HG03025 (cell line): ENCODE measurements around the gene RARA.
A peak's percentile ranks its signal among the peaks of the same experiment; 100 is the strongest.

Experiments used
- ATAC-seq: cut with Tn5 transposase; IDR thresholded peaks from one replicate; pipeline ENCODE4 v1.9.1; 2021; ENCODE audit warnings: mild to moderate bottlenecking, moderate library complexity; ENCODE audit not compliant: unreplicated experiment, low FRiP score

RARA gene

DNA sequence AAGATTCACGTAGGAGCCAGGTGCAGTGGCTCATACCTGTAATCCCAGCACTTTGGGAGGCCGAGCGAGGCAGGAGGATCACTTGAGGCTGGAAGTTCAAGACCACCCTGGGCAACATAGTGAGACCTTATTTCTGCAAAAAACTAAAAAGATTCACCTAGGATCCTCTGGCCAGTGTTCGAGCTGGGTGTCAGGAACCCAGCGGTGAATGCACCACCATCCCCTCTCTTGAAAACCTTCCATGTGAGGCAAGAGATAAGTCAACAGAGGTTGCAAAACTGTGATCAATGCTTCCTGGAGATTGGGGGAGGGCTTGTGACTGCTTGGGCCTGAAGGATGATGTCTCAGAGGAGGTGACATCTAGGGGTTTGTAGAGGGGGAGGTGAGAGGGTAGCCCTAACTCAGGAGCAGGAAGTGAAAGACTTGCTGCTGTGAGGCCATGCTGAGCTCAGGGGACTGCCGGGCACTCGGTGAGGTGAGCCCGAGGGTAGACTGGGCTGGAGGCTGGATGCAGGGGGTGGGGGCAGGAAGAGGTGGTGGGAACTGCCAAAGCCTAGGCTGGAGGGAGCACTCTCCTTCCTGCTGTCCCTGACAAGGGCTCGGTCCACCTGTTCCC lies 43.9 kb downstream of the RARA start:
- no peak for ATAC-seq

DNA sequence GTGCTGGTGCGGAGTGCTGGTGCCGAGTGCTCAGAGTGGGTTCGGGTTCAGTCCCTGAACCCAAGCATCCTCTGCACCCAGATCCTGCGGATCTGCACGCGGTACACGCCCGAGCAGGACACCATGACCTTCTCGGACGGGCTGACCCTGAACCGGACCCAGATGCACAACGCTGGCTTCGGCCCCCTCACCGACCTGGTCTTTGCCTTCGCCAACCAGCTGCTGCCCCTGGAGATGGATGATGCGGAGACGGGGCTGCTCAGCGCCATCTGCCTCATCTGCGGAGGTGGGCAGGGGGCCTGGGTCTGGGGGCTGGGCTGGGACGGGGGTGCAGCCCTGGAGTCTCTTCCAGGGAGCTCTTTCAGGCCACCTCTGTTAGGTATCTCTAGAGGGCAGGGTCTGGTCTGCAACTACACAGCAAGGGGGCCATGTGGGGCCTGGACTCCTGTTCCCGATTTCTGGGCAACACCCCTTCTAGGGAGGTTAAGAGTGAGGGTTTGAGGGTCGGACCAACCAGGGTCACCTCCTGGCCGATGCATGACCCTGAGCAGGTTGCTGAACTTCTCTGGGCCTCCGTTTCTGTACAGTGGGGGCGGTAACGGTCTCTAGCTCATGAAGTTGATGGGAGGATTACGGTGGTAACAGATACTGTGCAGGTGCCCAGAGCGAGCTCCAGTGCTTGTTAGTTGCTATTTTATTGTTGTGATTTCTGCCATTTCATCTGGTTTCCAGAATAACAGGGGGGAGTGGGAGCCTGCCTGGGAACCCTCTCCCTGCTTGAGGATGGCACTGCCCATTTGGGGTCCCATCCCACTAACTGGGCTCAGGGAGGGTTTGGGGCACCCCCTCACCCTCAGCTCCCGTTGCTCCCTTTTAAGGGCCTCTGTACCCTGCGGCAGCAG lies 45.5 kb downstream of the RARA start:
- no peak for ATAC-seq

DNA sequence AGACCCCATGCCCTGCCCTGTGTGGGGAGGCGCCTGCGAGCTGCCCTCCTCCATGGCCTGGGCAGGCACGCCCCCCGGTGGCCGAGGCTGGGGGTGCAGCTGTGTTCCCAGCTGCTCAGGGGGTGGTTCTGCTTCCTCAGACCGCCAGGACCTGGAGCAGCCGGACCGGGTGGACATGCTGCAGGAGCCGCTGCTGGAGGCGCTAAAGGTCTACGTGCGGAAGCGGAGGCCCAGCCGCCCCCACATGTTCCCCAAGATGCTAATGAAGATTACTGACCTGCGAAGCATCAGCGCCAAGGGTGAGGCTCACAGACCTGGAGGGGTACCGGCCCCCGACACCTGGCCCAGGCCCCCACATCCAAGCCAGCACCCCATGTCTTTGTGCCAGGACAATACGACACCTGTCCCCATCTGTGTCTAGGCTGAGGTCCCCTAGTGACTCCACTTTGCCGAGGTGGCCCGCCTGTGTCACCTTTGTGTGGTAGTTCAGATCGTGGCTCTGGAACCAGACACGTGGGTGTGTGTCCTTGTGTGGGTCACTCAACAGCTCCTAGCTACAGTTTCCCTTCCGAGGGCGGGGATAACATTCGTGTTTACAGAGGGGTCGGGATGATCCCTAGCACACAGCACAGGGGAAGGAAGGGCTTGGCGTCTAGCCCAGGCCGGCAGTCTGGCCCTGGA lies 46.3 kb downstream of the RARA start:
- ATAC-seq = no peak

GRCh38 chr17:40355804-40356758 lies 47.1 kb downstream of the RARA start:
- ATAC-seq = no peak

GRCh38 chr17:40356990-40357881 lies 48.3 kb downstream of the RARA start:
- ATAC-seq = no peak

DNA sequence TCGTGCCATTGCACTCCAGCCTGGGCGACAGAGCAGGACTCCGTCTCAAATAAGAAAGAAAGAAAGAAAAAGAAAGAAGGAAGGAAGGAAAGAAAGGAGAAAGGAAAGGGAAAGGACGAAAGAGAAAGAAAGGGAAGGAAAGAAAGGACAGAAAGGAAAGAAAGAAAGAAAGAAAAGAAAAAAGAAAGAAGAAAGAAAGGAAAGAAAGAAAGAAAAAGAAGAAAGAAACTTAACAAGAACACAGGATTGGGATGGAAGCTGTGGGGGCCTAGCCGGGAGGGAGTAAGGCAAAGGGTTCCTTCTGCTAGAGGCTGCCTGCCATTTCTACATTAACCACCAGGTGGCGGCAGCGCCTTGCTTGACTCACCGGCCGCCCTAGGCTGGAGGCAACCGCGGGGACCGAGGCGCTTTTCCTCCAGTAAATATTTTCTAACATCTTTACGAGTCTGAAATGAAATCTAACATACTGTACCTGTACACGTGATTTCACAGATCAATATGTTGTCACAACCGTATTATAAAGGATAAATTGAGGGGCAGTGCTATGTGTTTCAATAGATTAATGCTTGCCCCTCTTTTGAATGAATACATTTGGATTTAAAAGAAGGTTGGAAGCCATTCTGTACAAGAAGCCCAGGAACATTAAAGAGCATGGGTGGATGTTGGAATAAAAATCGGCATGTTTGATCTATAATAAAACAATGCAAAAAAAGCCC lies 49.5 kb downstream of the RARA start:
- no peak for ATAC-seq

- ATAC-seq = no peak
Measured at GRCh38 chr17:40360091-40360490, 51.1 kb downstream of the RARA start.

GRCh38 chr17:40361063-40361924 lies 52.3 kb downstream of the RARA start:
- ATAC-seq = no peak

- ATAC-seq = no peak
Measured at GRCh38 chr17:40361925-40362695, 53.1 kb downstream of the RARA start.

DNA sequence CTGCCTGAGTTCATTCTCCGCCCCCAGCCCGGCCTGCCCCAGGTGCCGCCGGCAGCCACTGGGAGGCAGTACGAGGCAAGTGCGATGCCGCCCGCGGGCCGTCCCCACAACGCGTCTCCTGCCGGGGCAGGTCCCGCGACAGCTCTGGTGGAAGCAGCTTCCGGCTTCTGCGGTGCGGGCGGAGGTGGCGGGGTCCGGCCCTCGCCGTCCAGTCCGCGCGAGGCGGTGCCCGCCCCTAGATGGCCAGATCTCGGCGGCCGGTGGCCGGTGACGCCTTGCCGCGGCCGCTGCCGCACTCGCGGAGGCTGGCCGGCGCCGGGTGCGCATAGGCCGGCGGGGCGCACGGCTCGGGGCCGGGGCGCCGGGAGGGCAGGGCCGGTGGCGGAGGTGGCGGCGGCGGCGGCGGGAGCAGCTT lies 53.7 kb downstream of the RARA start:
- ATAC-seq = peak; percentile 62

DNA sequence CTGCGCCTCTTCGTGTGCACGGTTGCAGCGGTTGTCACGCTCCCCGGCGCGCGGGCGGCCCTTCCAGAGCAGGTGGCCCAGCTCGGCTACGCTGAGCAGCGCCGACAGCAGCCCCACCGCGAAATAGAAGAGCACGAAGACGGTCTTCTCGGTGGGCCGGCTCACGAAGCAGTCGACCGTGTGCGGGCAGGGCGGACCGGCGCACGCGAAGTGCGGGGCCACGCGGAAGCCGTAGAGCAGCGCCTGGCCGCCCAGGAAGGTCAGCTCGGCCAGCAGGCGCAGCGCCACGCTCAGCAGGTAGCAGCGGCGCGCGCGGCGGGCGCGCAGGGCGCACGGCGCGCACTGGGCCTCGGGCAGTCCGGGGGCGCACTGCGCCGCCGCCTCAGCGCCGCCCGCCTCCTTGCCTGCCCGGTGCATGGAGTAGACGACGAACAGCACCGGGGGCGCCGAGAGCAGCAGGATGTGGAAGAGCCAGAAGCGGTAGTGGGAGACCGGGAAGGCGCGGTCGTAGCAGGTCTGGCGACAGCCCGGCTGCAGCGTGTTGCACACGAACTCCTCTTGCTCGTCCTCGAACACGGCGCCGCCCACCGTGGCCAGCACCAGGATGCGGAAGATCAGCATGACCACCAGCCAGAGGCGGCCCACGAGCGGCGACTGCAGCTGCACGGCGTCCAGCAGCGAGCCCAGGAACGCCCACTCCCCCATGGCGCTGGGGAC lies 54.3 kb downstream of the RARA start:
- peak; percentile 8 for ATAC-seq

- ATAC-seq = no peak
Measured at GRCh38 chr17:40364121-40364861, 55.3 kb downstream of the RARA start, which contains the start of gene GJD3. GJD3 (minus strand) TSS chr17:40364737; CDS start chr17:40363815, 922 bp downstream.

- ATAC-seq = no peak
Measured at GRCh38 chr17:40364906-40365305, 55.9 kb downstream of the RARA start.

DNA sequence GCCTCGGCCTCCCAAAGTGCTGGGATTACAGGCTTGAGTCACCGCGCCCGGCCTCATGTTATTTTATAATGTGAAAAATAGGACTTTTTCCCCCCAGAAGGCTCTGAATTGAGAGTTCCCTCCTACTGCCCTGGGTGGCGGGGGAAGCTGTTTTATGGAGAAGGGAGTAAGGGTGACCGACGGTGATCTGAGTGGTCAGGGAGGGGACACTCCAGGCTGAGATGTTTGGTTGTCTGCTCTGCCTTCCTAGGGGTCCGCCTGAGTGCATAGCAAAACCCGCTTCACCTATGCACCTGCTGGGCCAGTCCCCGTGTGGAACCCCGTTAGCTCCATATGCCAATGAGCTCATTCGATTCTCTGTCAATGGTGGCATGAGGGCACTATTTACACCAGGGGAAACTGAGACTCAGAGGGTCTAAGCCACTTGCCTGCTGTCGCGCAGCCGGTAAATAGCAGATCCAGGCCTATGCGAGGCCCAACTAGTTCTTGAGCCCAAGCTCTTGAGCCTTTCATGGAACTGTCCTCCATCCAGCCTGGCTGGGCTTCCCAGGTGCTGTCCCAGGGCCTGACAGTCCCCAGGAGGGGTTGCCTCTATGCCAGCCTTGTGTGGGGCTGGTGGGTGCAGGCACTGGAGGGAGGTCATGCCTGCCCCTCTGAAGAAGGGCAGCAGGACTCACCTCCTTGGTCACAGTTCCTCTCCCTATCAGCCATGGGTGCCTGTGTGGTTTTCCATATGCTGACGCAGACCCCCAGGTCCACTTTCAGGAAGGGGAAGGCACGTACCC lies 57.3 kb downstream of the RARA start:
- ATAC-seq = no peak
